ENCODE data around the gene PLXNB2. TPM values are rescaled to one million over a fixed set of nuclear protein-coding genes. Genes with fewer than 3 reads are reported as not detected.
A peak's percentile ranks its signal among the peaks of the same experiment; 100 is the strongest.

The PLXNB2 gene
- total RNA-seq, 2 donors from 2014 or later: 10.3 to 13.1 TPM

DNA sequence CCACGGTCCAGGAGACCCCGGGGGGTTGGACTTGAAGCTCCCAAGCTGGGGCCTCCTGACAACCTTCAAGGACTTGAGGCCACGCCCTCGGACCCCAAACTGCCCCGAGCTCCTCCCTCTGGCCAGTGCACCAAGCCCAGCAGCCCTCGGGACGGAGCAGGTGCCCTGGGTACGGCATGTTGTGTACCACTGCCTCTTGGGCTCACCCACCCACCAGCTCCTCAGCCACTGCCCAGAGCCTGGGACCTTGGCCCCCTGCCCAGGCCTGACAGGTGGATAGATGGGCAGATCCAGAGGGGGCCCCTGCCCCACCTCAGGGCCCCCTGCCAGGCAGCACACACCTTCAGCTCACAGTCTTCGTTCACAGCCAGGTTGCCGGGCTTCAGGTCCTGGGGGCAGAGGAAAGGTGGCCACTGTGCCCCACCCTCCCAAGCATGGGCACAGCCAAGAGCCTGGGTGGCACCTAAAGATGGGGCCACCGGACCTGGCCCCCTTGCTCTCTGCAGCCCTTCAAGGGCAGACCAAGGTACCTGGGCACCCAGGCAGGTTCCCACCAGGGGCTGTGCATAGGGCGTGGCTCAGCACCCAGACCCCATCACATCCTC is 51.1 kb downstream of the PLXNB2 start:
- ATAC-seq (no peak), DNase-seq (ENCODE audit: low spot score in 2 of 2) (no peak)
- Mint-ChIP-seq H3K36me3 (no peaks in the 10 kb centered on the region), H3K27ac (no peak overlapping the region), H3K9me3 (no peaks in the 10 kb centered on the region)

DNA sequence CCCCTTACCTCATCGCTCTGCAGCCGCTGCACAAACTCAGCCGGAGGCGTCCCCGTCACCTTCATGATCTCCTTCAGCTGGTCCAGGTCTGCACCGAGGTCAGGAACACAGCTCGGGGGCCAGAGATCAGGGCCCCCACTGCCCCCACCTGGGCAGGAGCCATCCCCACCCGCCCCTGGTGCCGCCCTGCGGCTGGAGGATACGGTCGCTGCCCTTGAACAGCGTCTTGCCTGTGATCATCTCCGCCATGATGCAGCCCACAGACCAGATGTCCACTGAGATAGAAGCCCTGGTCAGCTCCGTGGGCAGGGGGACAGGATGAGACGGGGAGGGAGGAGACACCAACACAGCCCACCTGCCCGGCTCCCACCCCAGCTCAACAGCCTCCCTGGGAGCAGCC is 51.8 kb downstream of the PLXNB2 start:
- DNase-seq (ENCODE audit: low spot score in 2 of 2): no peak
- no peak for ATAC-seq
- no peak overlapping the region for H3K27ac Mint-ChIP-seq
- no peaks in the 10 kb centered on the region for H3K36me3 Mint-ChIP-seq
- H3K9me3 Mint-ChIP-seq: no peaks in the 10 kb centered on the region

DNA sequence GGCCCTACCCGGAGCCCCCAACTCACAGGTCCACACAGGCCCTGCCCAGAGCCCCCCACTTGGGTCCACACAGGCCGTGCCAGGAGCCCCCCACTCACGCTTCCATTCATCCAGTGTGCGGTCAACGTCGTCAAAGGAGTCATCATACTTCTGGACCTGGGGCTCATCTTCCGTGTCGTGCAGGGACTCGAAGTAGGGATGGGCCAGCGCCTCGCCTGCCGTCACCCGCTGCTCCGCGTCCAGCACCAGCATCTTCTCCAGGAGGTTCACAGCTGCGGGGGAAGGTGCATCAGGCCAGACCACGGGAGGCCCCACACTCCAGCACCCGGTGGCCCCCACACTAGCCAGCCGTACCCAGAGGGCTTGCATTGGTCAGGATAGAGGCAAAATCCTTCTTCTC is 52.3 kb downstream of the PLXNB2 start:
- ATAC-seq (no peak), DNase-seq (ENCODE audit: low spot score in 2 of 2) (no peak)
- no peaks in the 10 kb centered on the region for H3K36me3 Mint-ChIP-seq
- no peak overlapping the region for H3K27ac Mint-ChIP-seq
- H3K9me3 Mint-ChIP-seq: no peaks in the 10 kb centered on the region

DNA sequence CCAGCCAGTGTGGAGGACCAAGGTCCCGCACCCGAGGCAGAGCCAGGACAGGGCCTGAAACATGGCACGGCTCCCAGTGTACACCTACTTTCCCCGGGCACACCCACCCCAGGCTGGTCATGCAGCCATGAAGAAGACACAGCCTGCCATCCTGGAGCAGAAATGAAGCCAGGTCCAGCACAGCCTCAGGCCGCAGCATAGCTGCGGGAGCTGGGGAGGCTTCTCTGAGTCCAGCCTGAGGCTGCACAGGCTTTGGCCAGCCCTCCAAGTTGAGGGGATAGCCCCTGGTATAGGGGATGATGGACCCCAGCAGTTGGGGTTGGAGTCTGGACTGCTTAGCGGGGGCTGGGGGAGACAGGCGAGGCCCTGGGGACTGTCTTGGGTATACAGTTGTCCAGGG is 53.5 kb downstream of the PLXNB2 start:
- no peak for DNase-seq (ENCODE audit: low spot score in 2 of 2)
- no peaks in the 10 kb centered on the region for H3K36me3 Mint-ChIP-seq
- no peak overlapping the region for H3K27ac Mint-ChIP-seq
- ATAC-seq: no peak
- no peaks in the 10 kb centered on the region for H3K9me3 Mint-ChIP-seq

DNA sequence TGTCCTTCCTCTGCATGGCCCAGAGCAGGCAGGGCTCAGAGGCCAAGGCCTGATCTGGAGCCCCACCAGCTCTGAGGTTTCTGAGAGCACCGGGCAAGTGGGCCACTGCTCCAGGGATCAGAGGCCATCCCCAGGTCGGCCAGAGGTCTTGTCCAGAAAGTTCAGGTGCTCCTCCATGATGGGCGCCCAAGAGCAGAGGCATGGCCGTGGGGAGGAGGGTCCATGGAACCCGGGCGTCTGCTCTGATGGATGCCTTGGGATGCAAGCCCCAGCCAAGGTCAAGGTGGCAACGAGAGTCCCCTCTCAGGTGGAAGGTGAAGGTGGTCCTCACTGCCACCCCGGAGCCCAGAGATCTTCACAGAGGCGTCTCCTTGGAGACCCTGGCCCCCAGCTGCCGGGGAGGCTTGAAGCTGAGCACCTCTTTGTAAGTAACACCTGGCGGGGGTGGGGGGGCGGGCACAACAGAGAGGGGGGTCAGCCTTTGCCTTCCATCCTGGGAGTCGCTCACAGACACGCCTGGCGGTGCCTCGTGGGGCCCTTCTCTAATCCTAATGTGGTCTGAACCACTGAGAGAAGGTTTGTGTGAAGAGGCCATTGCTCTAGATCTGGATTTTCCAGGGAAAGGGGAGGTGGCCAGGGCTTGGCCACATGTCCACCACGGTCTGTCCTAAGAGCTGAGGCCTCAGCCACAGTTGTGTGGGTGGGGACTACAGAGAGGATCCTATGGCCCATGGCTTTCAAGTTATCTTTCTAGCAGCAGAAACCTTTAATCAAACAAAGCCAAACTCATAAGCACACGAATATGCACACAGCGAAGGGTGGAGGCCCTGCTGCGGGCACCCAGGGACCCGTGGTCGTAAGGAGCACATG is 54.2 kb downstream of the PLXNB2 start:
- no peak for DNase-seq (ENCODE audit: low spot score in 2 of 2)
- ATAC-seq: no peak
- H3K36me3 Mint-ChIP-seq: no peaks in the 10 kb centered on the region
- H3K27ac Mint-ChIP-seq: no peak overlapping the region
- no peaks in the 10 kb centered on the region for H3K9me3 Mint-ChIP-seq

DNA sequence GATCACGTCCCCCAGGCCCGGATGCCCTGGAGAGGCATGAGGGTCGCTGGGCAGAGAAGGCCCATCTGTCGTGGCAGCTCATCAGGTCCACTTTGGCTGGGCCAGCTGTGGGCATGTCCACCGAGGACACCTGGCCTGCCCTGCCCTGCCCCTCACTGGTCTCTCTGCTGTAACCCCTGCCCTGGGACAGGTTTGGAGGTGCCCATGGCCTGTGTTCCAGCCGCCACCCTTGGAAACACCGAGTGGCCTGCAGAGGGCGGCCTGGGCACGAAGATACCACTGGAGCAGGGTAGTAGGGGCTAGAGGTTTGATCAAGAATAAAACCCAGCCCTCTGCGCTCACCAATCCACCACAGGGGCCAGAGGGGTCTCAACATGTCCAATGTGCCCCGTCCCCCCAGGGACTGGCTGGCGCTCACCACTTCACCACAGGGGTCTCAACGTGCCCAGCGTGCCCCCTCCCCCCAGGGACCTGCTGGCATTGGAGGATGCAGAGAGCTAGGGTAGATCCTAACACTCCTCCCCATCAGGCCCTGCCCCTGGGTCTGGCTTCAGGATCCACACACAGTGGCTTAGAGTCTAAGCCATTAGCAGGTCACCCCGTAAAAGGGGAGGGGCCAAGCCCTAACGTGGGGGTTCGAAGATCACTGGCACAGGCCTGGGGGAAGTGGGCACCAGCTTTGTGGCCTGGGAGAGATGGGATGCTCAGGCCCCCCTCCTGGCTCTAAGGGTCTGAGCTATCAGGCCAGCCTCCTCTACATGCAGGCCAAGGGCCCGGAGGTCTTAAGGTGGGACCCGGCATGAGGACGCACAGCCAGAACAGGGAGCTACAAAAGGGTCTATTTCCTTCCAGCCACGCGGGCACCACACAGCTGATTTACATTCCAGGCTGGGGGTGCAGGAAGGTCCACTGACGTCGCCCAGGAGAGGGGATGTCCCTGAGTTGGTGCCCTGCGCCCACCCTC is 55.1 kb downstream of the PLXNB2 start:
- Mint-ChIP-seq H3K27ac (no peak overlapping the region), H3K9me3 (no peaks in the 10 kb centered on the region), H3K36me3 (no peaks in the 10 kb centered on the region)
- ATAC-seq (peak; percentile 58 to 63), DNase-seq (ENCODE audit: low spot score in 2 of 2) (peak in 1 of 2 donors; percentile 68)

DNA sequence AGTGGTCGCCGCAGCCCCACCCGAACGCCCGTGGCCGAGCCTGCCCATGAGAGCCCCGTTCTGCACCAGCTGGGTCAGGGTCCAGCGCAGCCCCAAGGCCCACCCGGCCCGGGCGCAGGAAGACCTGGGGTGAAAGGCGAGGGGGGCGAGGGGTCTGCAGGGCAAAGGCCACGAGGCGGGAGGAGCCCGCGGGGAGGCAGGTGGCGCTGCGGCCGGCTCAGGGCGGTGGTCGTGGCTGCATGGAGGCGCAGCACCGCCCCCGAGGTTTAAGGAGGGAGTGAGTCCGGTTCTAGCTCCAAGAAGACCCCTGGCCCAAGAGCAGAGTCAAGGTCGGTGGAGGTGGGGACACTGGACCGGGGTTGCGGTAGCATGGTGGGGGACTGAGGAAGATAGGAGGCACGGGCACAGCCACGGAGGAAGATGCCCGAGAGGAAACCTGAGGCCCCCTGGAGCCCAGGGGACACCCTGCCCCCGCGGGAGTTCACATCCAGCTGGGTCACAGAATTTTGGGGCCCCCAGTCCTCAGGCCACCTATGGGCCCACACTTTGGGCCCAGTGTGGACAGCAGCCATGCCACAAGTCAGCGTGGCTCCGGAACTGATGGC is 55.9 kb downstream of the PLXNB2 start:
- ATAC-seq (no peak), DNase-seq (ENCODE audit: low spot score in 2 of 2) (no peak)
- Mint-ChIP-seq H3K9me3 (no peaks in the 10 kb centered on the region), H3K27ac (no peak overlapping the region), H3K36me3 (no peaks in the 10 kb centered on the region)

DNA sequence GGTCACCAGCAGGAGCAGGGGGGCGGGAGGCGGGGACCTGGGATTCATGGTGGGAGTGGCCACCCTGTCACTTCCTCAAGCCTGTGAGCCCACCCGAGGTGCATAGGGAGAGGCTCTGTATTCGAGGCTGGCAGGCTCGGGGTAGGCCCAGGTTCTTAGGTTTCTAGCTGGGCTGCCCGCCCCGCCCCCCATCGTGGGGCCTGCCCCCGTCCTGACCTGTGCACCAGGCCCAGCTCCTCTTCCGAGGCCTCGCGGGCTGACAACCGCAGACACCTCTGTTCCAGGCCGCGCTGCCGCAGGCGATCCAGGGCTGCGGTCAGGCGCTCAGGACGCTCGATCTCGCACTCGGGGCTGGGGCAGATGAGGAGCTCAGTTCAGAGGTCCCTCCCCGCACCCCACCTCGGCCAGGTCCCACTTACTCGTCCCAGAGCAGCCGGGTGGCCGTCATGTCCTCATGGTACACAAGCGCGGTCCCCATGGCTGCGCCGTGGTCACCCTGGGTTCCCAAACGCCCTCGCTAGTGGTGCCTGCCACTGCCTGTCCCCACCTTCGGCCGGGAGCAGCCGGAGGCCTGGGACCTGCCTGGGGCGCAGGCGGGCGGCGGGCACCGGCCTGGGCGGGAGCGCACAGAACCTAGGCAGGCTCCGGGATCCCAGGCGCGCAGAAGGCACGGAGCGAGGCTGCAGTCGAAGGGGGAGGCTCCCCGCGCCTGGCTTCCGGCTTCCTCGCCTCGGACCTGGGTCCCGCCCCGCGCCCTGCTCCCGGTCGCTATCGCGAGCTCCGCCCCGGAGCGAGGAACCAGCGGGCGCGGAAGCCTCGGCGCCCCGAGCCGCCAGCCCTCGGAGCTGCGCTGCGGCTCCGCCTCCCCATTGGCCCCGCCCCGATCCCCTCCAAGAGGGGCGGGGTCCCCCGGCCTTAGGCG is 56.6 kb downstream of the PLXNB2 start, which contains the start of gene HDAC10:
Gene HDAC10 (minus strand): TSS at position 711 of the 922 bp plus-strand sequence. CDS start 233 bp downstream, at position 478.
- Mint-ChIP-seq H3K36me3 (no peaks in the 10 kb centered on the region), H3K9me3 (no peaks in the 10 kb centered on the region), H3K27ac (peak within 1 kb of the TSS in 1 of 2 donors; percentile 81)
- DNase-seq (ENCODE audit: low spot score in 2 of 2) (peak; percentile 79 to 89), ATAC-seq (peak; percentile 82 to 91)

DNA sequence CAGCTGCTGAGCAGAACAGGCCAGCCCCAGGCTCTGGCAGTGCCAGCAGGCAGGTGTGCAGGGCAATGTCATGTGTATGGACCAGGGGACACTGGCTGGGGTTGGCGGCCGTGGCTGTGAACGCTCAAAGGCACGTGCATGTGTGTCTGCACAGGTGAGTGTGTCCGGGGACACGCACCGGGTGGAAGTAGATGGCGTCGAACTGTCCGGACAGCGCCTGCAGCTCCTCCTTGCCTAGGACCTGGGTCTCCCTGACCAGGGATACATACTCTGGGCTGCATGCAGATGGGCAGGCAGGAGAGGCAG is 57.2 kb downstream of the PLXNB2 start:
- H3K9me3 Mint-ChIP-seq: no peaks in the 10 kb centered on the region
- H3K36me3 Mint-ChIP-seq: peaks cover under 1% of the 10 kb centered on the region in 2 donors
- no peak for ATAC-seq
- DNase-seq (ENCODE audit: low spot score in 2 of 2): no peak
- H3K27ac Mint-ChIP-seq: no peak overlapping the region

DNA sequence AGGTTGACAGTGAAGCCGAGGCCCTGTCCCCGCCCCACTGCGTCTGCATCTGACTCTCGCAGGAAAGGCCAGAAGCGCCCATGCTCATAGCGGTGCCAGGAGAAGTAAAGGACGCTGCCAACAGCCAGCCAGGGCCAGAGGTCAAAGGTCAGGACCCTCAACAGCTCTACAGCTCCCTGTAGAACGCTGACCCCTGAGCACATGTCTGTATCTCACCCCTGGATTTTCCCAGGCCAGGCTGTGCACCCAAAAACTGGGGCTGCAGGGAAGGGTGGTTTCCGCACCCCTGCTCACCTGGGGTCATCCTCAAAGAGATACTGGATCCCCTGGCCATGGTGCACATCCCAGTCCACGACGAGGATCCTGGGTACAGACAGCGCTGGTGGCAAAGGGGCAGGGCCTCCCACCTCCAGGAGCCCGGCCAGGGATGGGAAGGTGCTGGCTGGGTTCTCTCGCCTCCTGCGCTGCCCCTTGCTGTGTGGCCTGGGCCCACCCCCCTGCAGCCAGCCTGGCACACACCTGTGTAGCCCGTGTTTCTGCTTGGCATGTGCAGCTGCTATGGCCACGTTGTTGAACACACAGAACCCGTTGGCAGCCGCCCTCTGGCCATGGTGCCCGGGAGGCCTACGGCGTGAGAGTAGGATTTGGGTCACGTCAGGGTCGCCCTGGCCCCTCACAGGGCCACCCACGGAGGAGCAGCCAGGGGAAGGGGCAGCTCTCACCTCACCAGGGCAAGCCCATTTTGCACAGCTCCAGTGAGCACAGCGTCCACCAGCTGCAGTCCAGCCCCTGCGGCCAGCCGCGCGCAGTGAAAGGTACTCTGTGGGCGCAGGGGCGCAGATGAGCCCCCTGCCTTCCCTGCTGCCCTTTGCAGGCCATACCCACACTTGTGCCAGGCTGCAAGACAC is 57.9 kb downstream of the PLXNB2 start:
- DNase-seq (ENCODE audit: low spot score in 2 of 2) (no peak), ATAC-seq (no peak)
- peaks cover 7% of the 10 kb centered on the region in 2 donors for H3K36me3 Mint-ChIP-seq
- no peak overlapping the region for H3K27ac Mint-ChIP-seq
- no peaks in the 10 kb centered on the region for H3K9me3 Mint-ChIP-seq

DNA sequence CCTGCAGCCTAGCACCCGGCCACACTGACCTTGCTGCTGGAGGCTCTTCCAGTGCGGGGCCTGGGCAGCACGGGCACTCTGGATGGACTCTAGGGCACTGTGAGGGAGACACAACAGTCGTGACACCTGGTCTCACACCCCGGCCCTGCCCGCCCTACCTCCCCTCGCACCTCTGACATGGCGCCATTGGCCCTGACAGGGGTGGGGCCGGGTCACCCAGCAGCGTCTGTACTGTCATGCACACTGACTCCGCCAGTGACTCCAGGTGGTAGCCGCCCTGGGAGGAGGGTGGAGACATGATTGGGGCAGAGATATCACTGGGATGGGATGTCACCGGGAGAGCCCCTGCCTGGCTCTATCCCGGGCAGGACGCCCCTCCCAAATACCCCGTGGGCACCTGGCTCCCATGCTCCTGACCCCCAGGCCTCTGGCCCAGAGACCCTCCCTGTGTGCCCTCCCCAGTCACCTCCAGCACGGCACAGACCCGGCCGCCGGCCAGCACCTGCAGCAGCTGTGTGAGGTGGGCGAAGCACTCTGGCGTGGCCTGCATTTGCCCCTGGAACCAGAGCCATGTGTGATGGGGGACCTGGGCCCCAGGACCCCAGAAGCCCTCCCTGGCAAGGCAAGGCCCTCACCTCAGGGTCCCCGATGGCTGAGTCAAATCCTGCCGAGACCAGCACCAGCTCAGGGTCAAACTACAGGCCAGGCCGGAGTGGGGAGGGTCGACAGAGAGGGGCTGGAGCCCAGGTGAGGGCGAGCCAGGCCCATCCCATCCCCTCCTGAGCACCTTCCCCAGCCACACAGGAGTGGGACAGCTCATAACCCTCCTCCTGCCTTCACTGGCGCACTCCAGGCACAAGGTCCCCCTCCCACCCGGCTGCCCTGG is 59.0 kb downstream of the PLXNB2 start:
- no peak for ATAC-seq
- DNase-seq (ENCODE audit: low spot score in 2 of 2): no peak
- Mint-ChIP-seq H3K27ac (peak overlapping the region in 1 of 2 donors; percentile 85), H3K36me3 (peaks cover 17% of the 10 kb centered on the region in 2 donors), H3K9me3 (no peaks in the 10 kb centered on the region)

DNA sequence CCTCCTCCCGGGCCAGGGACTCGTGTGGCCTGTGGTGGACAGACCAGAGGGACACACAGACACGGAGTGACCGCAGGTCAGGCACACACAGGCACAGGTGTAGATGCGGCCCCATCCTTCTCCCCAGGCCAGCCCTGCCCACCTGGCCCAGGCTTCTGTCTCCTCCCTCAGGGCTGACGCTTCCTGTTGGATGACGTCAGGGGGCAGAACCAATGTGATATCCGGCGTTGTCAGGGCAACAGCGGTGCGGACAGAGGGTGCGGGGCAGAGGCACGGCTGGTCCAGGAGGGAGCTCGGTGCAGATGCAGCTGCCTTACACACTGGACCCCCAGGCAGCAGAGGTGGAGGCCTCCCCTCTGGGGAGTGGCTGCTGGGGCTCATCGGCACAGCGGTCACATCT is 59.7 kb downstream of the PLXNB2 start:
- peaks cover 17% of the 10 kb centered on the region in 2 donors for H3K36me3 Mint-ChIP-seq
- ATAC-seq (no peak), DNase-seq (ENCODE audit: low spot score in 2 of 2) (no peak)
- H3K9me3 Mint-ChIP-seq: no peaks in the 10 kb centered on the region
- peak overlapping the region in 1 of 2 donors; percentile 85 for H3K27ac Mint-ChIP-seq

DNA sequence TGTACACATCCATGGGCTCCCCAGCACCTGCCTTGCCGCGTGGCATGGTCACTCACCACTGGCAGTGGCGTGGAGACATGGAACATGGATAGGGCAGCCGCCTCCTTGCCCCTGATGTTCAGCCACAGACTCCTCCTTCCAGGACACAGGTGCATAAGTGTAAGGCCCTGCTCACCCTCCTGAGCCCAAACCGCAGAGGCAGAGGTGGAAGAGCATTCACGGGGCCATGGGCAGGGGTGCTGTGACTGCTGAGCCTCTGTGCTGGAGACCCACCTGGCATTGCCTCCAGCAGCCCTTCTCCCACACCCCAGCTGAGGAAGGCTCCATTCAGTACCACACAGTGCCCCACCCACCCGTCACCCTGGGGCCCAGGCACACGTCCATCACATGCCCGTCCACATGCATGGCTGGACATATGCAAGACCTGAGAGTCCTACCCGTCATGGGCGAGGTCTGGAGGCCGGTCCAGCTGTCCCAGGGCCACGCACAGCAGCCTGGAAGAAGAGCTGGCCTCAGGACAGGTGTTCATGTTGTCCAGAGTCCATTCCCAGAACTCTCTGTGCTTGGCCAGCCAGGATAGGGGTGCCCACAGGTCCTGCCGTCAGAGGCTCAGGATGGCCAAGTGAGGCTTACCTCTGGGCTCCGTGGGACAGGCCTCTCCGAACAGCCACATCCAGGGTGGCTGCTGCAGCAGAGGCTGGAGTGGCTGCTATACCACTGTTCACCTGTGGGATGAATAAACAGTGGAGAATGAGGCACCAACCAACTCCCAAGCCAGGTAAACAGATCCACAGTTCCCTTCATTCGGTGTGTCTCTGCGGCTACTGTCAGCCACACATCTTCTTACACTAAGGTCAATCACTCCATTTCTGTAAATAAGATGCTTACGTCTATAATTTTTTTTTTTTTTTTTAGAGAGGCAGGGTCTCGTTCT is 60.9 kb downstream of the PLXNB2 start:
- H3K36me3 Mint-ChIP-seq: peaks cover 17% of the 10 kb centered on the region in 2 donors
- DNase-seq (ENCODE audit: low spot score in 2 of 2) (no peak), ATAC-seq (no peak)
- peak overlapping the region in 1 of 2 donors; percentile 90 for H3K27ac Mint-ChIP-seq
- no peaks in the 10 kb centered on the region for H3K9me3 Mint-ChIP-seq
